GM21717 (cell line): ENCODE data around the gene ZNF330.
A peak's percentile ranks its signal among the peaks of the same experiment; 100 is the strongest.
"Not testable (repeated sequence)": the region's sequence is repeated elsewhere in the genome, so short reads cannot be mapped to it uniquely, and the experiment has no call there.

ENCODE experiments used
- ATAC-seq: cut with Tn5 transposase; IDR thresholded peaks from one replicate; pipeline ENCODE4 v1.9.1; 2021; ENCODE audit warnings: mild to moderate bottlenecking, moderate library complexity; ENCODE audit not compliant: unreplicated experiment

ZNF330 gene

GRCh38 chr4:141220691-141221659, at the start of gene ZNF330:
Gene ZNF330, plus strand, starts transcription at chr4:141220895. Its CDS starts 1,477 bp downstream, at chr4:141222372.
- peak; percentile 88 for ATAC-seq

- ATAC-seq = peak; percentile 58
These were observed 46.2 kb upstream of the ZNF330 start for GRCh38 chr4:141174457-141174856.

- no peak for ATAC-seq
These were observed 43.5 kb upstream of the ZNF330 start for GRCh38 chr4:141177171-141177570.

GRCh38 chr4:141179474-141180373, 41.0 kb upstream of the ZNF330 start:
- ATAC-seq = no peak

GRCh38 chr4:141180991-141181761, 39.5 kb upstream of the ZNF330 start:
- no peak for ATAC-seq

- not testable (repeated sequence) for ATAC-seq
These were observed 37.2 kb upstream of the ZNF330 start for GRCh38 chr4:141183491-141183890.

GRCh38 chr4:141192564-141192963, 28.1 kb upstream of the ZNF330 start:
- ATAC-seq = no peak

GRCh38 chr4:141193516-141194034, 27.1 kb upstream of the ZNF330 start:
- no peak for ATAC-seq

GRCh38 chr4:141195095-141195707, 25.5 kb upstream of the ZNF330 start:
- no peak for ATAC-seq

GRCh38 chr4:141196227-141196933, 24.3 kb upstream of the ZNF330 start:
- ATAC-seq = no peak

GRCh38 chr4:141207961-141208360, 12.7 kb upstream of the ZNF330 start:
- no peak for ATAC-seq

GRCh38 chr4:141210168-141210567, 10.5 kb upstream of the ZNF330 start:
- no peak for ATAC-seq

- ATAC-seq = no peak
These were observed 7.1 kb upstream of the ZNF330 start for GRCh38 chr4:141213550-141213991.

GRCh38 chr4:141215030-141215429, 5.7 kb upstream of the ZNF330 start:
- no peak for ATAC-seq

GRCh38 chr4:141216002-141216761, 4.5 kb upstream of the ZNF330 start:
- no peak for ATAC-seq

- peak; percentile 15 for ATAC-seq
These were observed 424 bp upstream of the ZNF330 start for GRCh38 chr4:141220271-141220670.

GRCh38 chr4:141223418-141223817, 2.7 kb downstream of the ZNF330 start:
- no peak for ATAC-seq

- not testable (repeated sequence) for ATAC-seq
These were observed 6.6 kb downstream of the ZNF330 start for GRCh38 chr4:141227280-141227679.
